Hematopoietic multipotent progenitor cell treated with erythropoietin and hydrocortisone succinate and interleukin-3 and kit ligand, for 15 days (in vitro differentiated cells): ENCODE measurements around the gene CRY2.

Source experiments
- DNase-seq: peaks from one replicate; pipeline ENCODE4 v3.0.0-alpha.2; 2015; ENCODE audit warnings: low spot score

CRY2 gene

GRCh38 chr11:45879803-45880686 is 32.8 kb downstream of the CRY2 start:
- DNase-seq: no peak

DNA sequence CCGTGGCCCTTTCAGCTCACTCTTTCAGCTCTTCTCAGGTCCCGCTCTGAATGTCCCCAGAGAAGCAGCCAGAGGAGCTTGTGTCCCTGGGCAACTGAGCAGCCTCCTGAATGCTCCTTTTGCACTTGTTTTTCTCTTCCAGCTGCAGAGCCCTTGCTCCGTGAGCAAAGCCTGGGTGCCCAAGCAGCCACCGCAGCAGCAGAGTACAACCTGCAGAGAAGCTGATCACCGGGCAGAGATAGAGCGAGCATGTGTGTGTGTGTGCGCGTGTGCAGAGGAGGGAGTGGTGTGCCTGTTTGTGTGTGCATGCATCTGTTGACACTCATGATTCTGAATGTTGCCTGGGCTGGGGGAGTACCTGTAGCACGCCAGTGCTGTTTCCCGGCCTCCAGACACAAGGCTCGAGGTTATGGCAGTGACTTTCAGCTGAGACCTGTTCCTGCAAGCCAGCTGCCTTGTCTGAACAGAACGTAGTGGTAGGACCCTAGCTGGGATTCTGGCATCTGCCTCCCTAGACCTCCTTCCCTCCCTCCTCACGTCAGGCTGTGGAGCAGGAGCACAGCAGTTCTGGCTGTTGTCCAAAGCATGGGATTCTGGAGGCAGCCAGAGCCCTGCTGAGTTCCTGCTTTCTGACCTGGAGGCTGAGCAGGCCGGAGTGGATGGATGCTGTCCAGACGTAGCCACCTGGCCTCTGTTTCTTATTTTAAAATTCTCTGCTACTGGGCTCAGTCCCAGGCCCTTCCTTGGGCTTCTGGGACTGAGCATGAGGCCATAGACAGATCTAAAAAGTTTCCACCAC is 33.7 kb downstream of the CRY2 start:
- DNase-seq: no peak

DNA sequence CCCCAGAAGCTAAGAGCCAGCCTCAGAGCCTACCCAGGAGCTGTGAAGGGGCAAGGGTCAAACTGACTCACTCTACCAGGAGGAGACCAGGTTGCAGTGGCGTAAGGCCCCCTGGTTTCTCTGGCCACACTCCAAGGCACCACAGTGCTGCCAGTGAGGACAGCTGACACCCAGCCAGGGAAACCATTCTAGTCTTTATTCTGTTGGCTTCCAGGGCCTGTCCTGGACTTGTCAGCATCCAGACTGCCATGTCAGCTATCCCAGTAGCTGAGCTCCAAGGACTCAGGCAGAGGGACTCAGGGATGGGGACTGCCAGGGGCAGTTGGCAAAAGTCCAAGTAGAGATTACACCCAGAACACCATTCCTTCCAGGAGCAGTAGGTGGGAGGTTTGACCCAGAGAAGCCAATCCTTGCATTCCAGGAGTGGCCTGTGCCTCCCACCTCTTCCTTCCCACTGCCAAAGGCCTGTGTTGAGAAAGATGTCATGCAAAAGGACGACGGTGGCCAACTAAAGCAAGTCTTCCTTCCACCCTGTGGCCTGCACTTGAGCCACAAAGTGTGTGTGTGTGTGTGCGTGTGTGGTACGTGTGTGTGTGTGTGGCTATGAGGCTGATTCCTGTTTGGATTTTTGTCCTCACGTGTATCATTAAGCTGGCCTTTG is 34.6 kb downstream of the CRY2 start:
- DNase-seq: no peak

DNA sequence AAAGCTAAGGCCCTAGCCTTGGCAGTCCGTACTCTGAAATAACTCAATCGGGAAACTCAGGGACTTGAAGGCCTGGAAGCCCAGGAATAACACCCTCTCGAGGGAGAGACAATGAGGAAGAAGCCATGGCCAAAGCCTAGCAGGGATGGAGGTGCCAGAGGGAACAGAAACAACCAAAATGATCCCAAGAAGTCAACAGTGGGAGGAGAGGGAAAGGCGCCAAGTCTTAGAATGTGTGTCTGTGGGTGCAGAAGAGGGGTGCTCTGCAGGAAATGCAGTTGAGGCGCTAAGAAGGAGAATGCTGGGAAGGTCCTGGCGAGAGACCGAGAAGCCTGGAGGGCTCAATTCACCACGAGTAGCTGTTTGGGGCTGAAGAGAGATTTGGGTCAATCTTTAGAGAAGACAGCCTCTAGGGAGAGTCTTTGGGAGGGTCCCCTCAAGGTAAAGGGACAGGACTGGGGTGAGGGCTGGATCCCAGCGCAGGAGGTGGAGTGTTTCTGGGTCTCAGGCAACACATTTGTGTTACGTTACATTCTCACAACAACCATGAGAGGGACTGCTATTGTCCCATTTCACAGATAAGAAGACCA is 37.4 kb downstream of the CRY2 start:
- DNase-seq: no peak

- DNase-seq: peak; percentile 36
Measured at GRCh38 chr11:45885274-45885920, 38.1 kb downstream of the CRY2 start, which contains the start of gene MAPK8IP1. Gene MAPK8IP1, plus strand, starts transcription at chr11:45885651. Its CDS starts 170 bp downstream, at chr11:45885821.

DNA sequence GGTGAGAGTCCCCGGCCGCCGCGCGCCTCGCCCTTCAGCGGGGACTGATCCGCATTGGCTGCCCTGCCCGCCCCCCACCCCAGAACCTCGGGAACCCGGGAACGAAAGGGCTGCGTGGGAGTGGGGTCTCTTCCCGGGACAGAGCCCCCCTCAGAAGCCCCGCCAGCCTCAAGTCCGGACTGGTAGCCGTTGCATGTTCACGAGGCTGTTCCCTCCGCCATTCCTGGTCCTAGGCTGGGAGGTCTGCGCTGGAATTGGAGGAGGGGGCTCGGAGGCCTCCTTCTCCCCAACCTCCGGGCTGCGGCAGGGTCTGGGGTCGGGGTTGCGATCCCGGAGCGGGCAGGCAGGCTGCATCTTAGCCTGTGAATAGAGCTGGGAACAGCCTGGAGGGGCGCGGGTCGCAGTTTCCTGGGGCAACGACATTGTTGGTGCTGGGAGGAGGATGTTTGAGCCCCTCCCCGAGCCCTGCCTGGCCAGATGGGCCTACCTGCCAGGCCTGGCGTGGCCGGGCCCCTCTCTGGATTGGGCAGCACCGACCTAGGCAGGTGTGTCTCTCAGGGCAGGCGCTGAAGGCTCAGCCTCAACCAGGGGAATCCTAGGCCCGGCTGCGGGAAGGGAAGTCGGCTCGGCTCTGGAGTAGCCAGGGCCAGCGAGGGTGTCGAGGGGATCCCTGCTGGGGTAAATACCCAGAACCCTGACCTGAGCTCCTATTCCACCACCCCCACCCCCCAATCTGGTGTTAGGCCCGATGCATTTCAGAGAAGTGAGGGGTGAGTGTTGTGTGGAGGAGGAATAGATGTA is 38.8 kb downstream of the CRY2 start:
- no peak for DNase-seq

DNA sequence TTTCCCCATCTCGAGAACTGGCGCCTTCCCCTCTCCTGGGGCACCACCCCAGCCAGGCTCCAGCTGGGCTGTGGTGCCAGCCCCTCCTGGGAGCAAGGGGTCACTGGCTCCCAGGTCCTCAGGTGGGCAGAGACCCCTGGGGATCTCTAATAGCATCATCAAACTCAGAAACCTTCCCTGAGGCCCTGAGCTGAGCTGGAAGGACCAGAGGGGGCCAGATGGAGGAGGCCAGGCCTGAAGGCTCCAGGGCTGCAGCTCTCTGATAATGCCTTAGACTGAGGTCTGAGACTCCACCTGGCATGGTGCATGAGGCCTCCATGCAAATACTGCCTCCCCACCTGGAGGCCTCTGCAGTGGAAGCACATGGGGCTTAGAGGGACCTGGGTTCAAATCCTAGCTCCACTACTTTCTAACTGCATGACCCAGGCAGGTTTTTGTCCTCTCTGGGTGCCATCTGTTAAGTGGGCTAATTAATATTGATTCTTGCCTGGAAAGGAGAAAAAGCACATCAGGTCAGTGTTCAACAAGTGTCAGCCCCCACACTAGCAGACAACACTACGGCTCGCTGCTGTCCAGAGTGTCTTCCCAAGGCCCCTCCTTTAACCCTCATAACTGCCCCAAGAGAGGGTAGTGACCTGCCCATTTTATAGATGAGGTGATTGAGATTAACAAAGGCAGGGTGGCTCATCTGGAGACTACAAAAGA is 39.7 kb downstream of the CRY2 start:
- DNase-seq: no peak

DNA sequence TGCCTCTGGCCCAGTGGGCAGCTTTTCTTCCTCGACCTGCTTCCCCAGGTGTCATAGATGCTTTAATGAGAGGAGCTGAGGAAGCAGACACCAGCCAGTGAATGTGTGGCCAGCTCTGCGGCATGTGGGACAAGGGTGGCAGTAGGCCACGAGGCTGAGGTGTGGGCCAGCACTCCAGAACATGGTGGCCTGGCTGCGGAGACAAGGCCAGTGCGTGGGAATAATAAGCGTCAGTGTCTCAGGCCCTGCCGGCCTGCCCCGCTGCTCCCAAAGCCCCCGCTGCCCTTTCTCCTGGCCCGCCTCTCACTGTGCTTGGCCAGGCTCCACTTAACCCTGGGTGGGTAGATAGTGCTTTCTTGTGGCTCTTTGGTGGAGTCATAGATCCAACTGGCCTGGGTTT is 40.3 kb downstream of the CRY2 start:
- no peak for DNase-seq

DNA sequence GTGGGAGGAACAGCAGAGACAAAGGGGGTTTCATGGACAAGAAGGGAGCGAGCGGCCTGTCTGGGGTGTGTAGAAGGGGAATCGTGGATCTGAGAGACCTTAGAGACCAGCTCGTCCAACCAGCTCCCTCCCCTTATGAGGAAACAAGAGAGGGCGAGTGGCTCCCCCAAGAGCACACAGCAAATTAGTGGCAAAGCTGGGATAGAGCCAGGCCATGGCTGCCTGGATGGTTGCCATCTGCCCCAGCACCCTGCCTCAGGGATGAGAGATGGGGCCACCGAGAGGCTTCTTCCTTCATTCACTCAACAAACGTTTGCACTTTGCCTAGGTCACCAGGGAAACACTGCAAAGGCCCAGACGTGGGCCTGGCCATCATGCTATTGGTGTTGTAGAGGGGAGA is 42.3 kb downstream of the CRY2 start:
- DNase-seq: no peak

GRCh38 chr11:45889966-45890365 is 42.7 kb downstream of the CRY2 start:
- DNase-seq: no peak

DNA sequence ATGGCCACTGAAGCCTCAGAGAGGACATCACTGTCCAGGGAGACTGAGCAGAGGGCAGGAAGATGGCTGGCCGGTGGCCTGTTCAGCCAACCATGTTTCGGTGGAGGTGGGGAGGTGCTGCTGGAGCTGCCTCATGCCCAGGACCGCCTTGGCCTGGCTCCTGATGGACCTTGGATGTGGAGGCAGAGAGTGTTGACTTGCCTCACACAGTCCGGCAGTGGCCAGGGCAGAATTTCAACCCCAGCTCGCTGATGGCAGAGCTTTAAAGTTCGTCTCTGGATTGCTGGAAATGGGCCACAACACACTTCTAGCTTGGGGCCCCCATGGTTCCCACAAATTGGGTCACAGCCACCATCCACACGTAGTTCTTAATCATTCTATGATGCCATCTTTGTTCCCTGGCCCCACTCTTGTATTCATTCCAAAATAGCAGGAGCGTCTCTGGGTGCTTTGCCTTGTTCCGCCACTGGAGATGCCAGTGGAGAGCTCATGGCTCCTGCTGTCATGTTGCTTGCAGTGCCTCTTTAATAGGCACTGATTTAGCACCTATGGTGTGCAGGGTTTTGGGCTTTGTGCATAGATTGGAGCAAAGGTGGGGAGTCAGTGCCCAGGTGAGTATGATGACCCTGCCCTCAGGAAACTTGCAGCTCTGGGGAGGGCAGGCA is 43.7 kb downstream of the CRY2 start:
- no peak for DNase-seq

GRCh38 chr11:45892856-45893255 is 45.6 kb downstream of the CRY2 start:
- no peak for DNase-seq

GRCh38 chr11:45894555-45895247 is 47.4 kb downstream of the CRY2 start:
- DNase-seq: no peak

DNA sequence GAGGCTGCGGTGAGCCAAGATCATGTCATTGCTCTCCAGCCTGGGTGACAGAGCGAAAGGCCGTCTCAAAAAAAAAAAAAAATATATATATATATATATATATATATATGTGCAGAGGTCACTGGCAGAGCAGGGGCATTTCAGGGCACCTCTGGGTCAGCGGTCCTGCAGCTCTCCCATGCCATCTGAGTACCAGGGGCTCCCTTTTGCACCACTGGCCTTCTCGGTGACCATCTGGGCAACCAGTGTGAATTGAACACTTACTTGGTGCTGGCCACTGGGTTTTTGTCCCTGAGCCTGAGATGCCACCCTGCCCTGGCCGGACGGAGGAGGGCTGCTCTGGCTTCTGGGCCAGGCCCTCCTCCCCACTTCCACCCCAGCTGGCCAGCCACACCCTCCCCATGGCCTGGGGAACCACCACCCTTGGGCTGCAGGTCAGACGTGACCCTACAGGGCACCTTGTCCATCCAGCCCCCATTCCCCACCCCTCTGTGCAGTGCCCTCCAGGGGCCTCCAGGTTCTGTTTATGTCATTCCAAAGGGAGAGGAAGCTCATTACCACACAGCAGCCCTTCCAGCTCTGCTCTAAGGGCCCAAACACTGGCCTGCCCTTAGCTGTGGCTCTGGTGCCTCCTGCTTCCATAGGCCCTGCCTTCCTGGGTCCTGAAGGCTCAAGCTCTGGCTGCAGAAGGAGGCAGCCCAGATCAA is 48.4 kb downstream of the CRY2 start:
- no peak for DNase-seq

DNA sequence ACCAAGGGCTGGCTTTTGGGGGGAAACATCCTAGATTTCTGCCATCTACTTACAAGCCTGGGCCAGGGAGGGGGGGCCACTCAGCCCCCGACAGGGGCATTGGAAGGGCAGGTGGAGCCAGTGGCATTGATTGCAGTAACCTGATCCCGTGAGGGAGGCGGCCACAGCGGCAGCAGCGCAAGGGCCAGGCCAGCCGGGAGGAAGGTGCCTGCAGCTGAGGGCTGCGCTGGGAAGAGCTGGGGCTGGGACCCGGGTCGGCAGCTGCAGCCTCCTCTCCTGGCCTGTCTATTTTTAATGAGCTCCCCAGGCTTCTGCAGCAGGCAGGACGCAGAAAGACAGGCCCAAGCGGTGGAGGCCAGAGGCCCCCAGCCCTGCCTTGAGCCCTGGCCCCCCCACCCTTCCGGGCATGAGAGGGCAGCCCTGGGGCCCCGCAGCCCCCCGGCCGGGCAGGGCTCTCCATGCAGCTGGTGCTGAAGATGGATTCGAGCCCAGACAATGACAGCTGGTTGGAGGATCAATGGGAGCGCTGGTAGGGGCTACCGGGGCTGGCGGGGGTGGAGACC is 49.2 kb downstream of the CRY2 start:
- no peak for DNase-seq

DNA sequence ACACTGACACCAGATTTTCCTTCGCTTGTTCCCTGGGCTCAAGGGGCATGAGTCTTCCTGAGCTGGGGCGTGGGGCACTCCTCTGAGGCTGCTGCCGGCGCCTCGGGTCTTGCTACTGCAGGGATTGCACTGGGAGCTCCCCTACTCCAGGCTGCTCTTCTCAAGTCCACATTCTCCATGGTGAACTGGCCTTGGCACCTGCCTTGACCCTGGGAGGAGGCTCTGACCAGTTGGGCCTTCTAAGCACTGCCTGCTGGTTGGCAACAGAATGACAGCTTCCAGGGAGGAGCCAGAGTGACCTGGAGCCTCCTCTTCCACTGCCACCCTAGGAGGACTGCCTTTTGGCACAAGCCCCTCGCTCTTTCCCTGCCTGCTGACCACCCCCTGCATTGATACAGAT is 50.3 kb downstream of the CRY2 start:
- no peak for DNase-seq

- DNase-seq: no peak
Measured at GRCh38 chr11:45899086-45899447, 51.8 kb downstream of the CRY2 start.
